HCT116 (cell line): ENCODE measurements around the gene LRP11. TPM values are rescaled to one million over a fixed set of nuclear protein-coding genes. Genes with fewer than 3 reads are reported as not detected.

Experiments
- ATAC-seq: fragments of 200-7000 bp; cut with Tn5 transposase; 2 replicates; pipeline ENCODE4 v1.9.1; 2020; ENCODE audit warnings: mild to moderate bottlenecking, moderate library complexity
- BruUV-seq: library from RNA; stranded (reverse); fragments of 400-500 nt; replicated peaks from 2 replicates; lab custom pipeline; 2021; lab: Mats Ljungman, UMichigan
- CTCF ChIA-PET: fragments of 300-600 bp; sonication (Branson Sonifier 250); formaldehyde crosslinking; loops from one replicate; lab custom pipeline; 2021; ENCODE audit warnings: antibody characterized with exemption; lab: Charles Lee
- POLR2A ChIA-PET: fragments of 300-600, 350-600 bp; sonication (Branson Sonifier 250); formaldehyde crosslinking; loops from one replicate; lab custom pipeline; 2021; ENCODE audit warnings: antibody characterized with exemption; lab: Charles Lee
- RAD21 ChIA-PET, 2 experiments: fragments of 300-600 bp; sonication (Branson Sonifier 250); formaldehyde crosslinking; loops; one replicate each; lab custom pipeline; 2023; ENCODE audit warnings: low total read pairs in 2 of 2; ENCODE audit not compliant: uncharacterized antibody in 2 of 2, unreplicated experiment in 2 of 2, low non-redundant PET in 1 of 2; lab: Charles Lee
- DNase-seq: peaks from one replicate; pipeline ENCODE4 v3.0.0-alpha.2; 2010; ENCODE audit warnings: low read depth, low spot score
- H2AFZ ChIP-seq: fragments of 200-600 bp; shearing (Covaris generic), sonication (generic); 2 replicates; pipeline ENCODE4 v1.6.1; 2017; ENCODE audit warnings: low read depth, mixed run types, mixed read lengths, antibody characterized with exemption, low read length; ENCODE audit not compliant: poor library complexity, severe bottlenecking
- H3K27ac ChIP-seq: 2 replicates; pipeline ENCODE4 v1.5.1; 2012; ENCODE audit warnings: low read depth, low read length
- H3K27me3 ChIP-seq: fragments of 200-600 bp; sonication (generic); 2 replicates; pipeline ENCODE4 v1.6.1; 2016; ENCODE audit warnings: mixed run types, low read length, mixed read lengths; ENCODE audit not compliant: insufficient read depth
- H3K36me3 ChIP-seq, 2 experiments: fragments of 200-500 bp in 1 of 2; fragments of 200-600 bp in 1 of 2; sonication (Bioruptor generic) in 1 of 2; sonication (generic) in 1 of 2; 2 replicates each; pipeline versions ENCODE4 v1.5.1 to v1.6.1; 2014 to 2016; ENCODE audit warnings: low read length in 2 of 2, inconsistent platforms in 1 of 2, mixed read lengths in 1 of 2, mixed run types in 1 of 2; ENCODE audit not compliant: insufficient read depth in 2 of 2, control insufficient read depth in 1 of 2
- H3K4me1 ChIP-seq, 2 experiments: fragments of 200-600 bp in 1 of 2; sonication (generic) in 1 of 2; 2 replicates each; pipeline versions ENCODE4 v1.5.1 to v1.6.1; 2012 to 2017; ENCODE audit warnings: low read length in 2 of 2, inconsistent platforms in 1 of 2, mild to moderate bottlenecking in 1 of 2, mixed read lengths in 1 of 2, mixed run types in 1 of 2, moderate library complexity in 1 of 2; ENCODE audit not compliant: insufficient read depth in 2 of 2, control insufficient read depth in 1 of 2
- H3K4me2 ChIP-seq: fragments of 200-600 bp; sonication (generic); 2 replicates; pipeline ENCODE4 v1.6.1; 2017; ENCODE audit warnings: mixed run types, low read length, mixed read lengths
- H3K4me3 ChIP-seq, 2 experiments: fragments of 200-600 bp in 1 of 2; sonication (generic) in 1 of 2; replicated peaks in 1 of 2; 2 replicates each; pipeline ENCODE4 v1.5.1; 2011 to 2016; ENCODE audit warnings: low read length in 2 of 2, control low read depth in 1 of 2, low read depth in 1 of 2, mild to moderate bottlenecking in 1 of 2, mixed read lengths in 1 of 2, mixed run types in 1 of 2
- H3K79me2 ChIP-seq: fragments of 200-600 bp; sonication (generic); 2 replicates; pipeline ENCODE4 v1.6.1; 2017; ENCODE audit warnings: mild to moderate bottlenecking, mixed run types, low read length, moderate library complexity, mixed read lengths; ENCODE audit not compliant: insufficient read depth
- H3K9ac ChIP-seq: fragments of 200-600 bp; sonication (generic); 2 replicates; pipeline ENCODE4 v1.6.1; 2016; ENCODE audit warnings: low read length, mixed read lengths
- H3K9me2 ChIP-seq: fragments of 200-600 bp; sonication (generic), shearing (Covaris generic); 2 replicates; pipeline ENCODE4 v1.6.1; 2017; ENCODE audit warnings: mixed run types, mild to moderate bottlenecking, moderate library complexity; ENCODE audit not compliant: insufficient read depth
- H3K9me3 ChIP-seq, 2 experiments: fragments of 200-500 bp in 1 of 2; fragments of 200-600 bp in 1 of 2; sonication (Bioruptor generic) in 1 of 2; sonication (generic) in 1 of 2; 2 replicates each; pipeline ENCODE4 v1.6.1; 2014 to 2017; ENCODE audit warnings: low read length in 2 of 2, mixed read lengths in 2 of 2, inconsistent platforms in 1 of 2, low read depth in 1 of 2, mild to moderate bottlenecking in 1 of 2, mixed run types in 1 of 2, moderate library complexity in 1 of 2; ENCODE audit not compliant: control insufficient read depth in 1 of 2, insufficient read depth in 1 of 2
- H4K20me1 ChIP-seq: fragments of 200-600 bp; sonication (generic), shearing (Covaris generic); 2 replicates; pipeline ENCODE4 v1.6.1; 2017; ENCODE audit warnings: mixed run types, mild to moderate bottlenecking, moderate library complexity; ENCODE audit not compliant: insufficient read depth
- CBX3 ChIP-seq: IDR thresholded peaks from 2 replicates; pipeline ENCODE4 v1.6.1; 2012; ENCODE audit warnings: low read depth
- EZH2 ChIP-seq: fragments of 200-600 bp; sonication (generic); IDR thresholded peaks from 2 replicates; pipeline ENCODE4 v1.6.1; 2017; ENCODE audit warnings: antibody characterized with exemption, mixed run types
- POLR2AphosphoS5 ChIP-seq: IDR thresholded peaks from 2 replicates; pipeline ENCODE4 v1.6.1; 2011; ENCODE audit warnings: mild to moderate bottlenecking, low read depth, low read length, moderate library complexity
- YY1 ChIP-seq: IDR thresholded peaks from 2 replicates; pipeline ENCODE4 v1.6.1; 2011; ENCODE audit warnings: low read length, low read depth, moderate library complexity, mild to moderate bottlenecking; ENCODE audit not compliant: insufficient replicate concordance; ENCODE audit errors: extremely low read depth
- ZFX ChIP-seq: fragments of 450-650 bp; IDR thresholded peaks from 2 replicates; pipeline ENCODE4 v1.6.1; 2017
- intact Hi-C: fragments of 100-400 bp; cut with micrococcal nuclease; formaldehyde crosslinking; loops from 2 replicates; pipeline ENCODE4 v1.10.0; 2022
- total RNA-seq: library from RNA; stranded (reverse); gene quantifications from one replicate; pipeline ENCODE4 v1.2.1, GENCODE V29; 2021; ENCODE audit not compliant: unreplicated experiment
- TF ChIP-seq, protein P1 (sequence below): IDR thresholded peaks from 2 replicates; pipeline ENCODE4 v1.6.1; 2012
- TF ChIP-seq, protein P2 (sequence below): IDR thresholded peaks from 2 replicates; pipeline ENCODE4 v1.6.1; 2011; ENCODE audit warnings: mild to moderate bottlenecking, low read length, moderate library complexity; ENCODE audit not compliant: insufficient replicate concordance; ENCODE audit errors: extremely low read depth

The LRP11 gene
- total RNA-seq, 1 experiment from 2014 or later: 27.8 TPM

GRCh38 chr6:149881860-149882259 is 17.7 kb upstream of the LRP11 start:
- H3K9me3 ChIP-seq: no peaks in the 10 kb centered on the region
- no peaks in the 10 kb centered on the region for H3K9me2 ChIP-seq
- ChIA-PET POLR2A (no interaction called here), RAD21 (no interaction called here), CTCF (no interaction called here)
- H3K27ac ChIP-seq: no peak overlapping the region
- no peak overlapping the region for H3K9ac ChIP-seq
- no peak overlapping the region for H3K4me3 ChIP-seq
- ATAC-seq (no peak), DNase-seq (no peak)
- H3K36me3 ChIP-seq: no peaks in the 10 kb centered on the region
- no peak overlapping the region for H2AFZ ChIP-seq
- H3K27me3 ChIP-seq: no peaks in the 10 kb centered on the region
- no peaks in the 10 kb centered on the region for H3K79me2 ChIP-seq
- no peak for TF ChIP-seq YY1
- TF ChIP-seq, protein P1, sequence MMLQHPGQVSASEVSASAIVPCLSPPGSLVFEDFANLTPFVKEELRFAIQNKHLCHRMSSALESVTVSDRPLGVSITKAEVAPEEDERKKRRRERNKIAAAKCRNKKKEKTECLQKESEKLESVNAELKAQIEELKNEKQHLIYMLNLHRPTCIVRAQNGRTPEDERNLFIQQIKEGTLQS: no peak
- no peak for TF ChIP-seq ZFX
- TF ChIP-seq EZH2: no peak
- TF ChIP-seq, protein P2, sequence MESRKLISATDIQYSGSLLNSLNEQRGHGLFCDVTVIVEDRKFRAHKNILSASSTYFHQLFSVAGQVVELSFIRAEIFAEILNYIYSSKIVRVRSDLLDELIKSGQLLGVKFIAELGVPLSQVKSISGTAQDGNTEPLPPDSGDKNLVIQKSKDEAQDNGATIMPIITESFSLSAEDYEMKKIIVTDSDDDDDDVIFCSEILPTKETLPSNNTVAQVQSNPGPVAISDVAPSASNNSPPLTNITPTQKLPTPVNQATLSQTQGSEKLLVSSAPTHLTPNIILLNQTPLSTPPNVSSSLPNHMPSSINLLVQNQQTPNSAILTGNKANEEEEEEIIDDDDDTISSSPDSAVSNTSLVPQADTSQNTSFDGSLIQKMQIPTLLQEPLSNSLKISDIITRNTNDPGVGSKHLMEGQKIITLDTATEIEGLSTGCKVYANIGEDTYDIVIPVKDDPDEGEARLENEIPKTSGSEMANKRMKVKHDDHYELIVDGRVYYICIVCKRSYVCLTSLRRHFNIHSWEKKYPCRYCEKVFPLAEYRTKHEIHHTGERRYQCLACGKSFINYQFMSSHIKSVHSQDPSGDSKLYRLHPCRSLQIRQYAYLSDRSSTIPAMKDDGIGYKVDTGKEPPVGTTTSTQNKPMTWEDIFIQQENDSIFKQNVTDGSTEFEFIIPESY: no peak
- TF ChIP-seq POLR2AphosphoS5: no peak
- no peak overlapping the region for H3K4me2 ChIP-seq
- no peaks in the 10 kb centered on the region for H4K20me1 ChIP-seq
- peaks cover 0 to under 1% of the 10 kb centered on the region in 2 experiments; a peak in 1 of 4 replicates for H3K4me1 ChIP-seq
- intact Hi-C loops: no loop called here
- BruUV-seq: no TSS peak

GRCh38 chr6:149881066-149881766 is 17.1 kb upstream of the LRP11 start:
- TF ChIP-seq CBX3: no peak
- ATAC-seq (no peak), DNase-seq (no peak)
- BruUV-seq: no TSS peak
- H3K4me2 ChIP-seq: no peak overlapping the region
- no peaks in the 10 kb centered on the region for H3K9me3 ChIP-seq
- intact Hi-C loops: no loop called here
- H3K79me2 ChIP-seq: no peaks in the 10 kb centered on the region
- H3K4me3 ChIP-seq: no peak overlapping the region
- ChIA-PET RAD21 (no interaction called here), CTCF (no interaction called here), POLR2A (no interaction called here)
- no peaks in the 10 kb centered on the region for H3K9me2 ChIP-seq
- no peaks in the 10 kb centered on the region for H3K27me3 ChIP-seq
- no peak overlapping the region for H3K27ac ChIP-seq
- H2AFZ ChIP-seq: no peak overlapping the region
- H3K4me1 ChIP-seq: no peaks in the 10 kb centered on the region
- no peak overlapping the region for H3K9ac ChIP-seq
- H4K20me1 ChIP-seq: no peaks in the 10 kb centered on the region
- no peaks in the 10 kb centered on the region for H3K36me3 ChIP-seq
